ENCODE measurements around the gene CRHR2.
A peak's percentile ranks its signal among the peaks of the same experiment; 100 is the strongest.

The CRHR2 gene

GRCh38 chr7:30616318-30616717, 65.9 kb downstream of the CRHR2 start:
- DNase-seq: no peak

- no peak for DNase-seq
These were observed 68.6 kb downstream of the CRHR2 start for GRCh38 chr7:30613366-30614325.

- DNase-seq: no peak
These were observed 69.5 kb downstream of the CRHR2 start for GRCh38 chr7:30612658-30613265.

GRCh38 chr7:30605832-30606231, 76.4 kb downstream of the CRHR2 start:
- DNase-seq: no peak

- peak; percentile 96 for DNase-seq
These were observed 77.4 kb downstream of the CRHR2 start for GRCh38 chr7:30604901-30605300.

Measured in NCI-H2171 treated with DMSO at 0.1 percent for 48 hours (cell line).